Panc1 (cell line): ENCODE measurements around the gene UBR3. TPM values are rescaled to one million over a fixed set of nuclear protein-coding genes. Genes with fewer than 3 reads are reported as not detected.

ENCODE experiments used
- ATAC-seq: fragments of 200-7000 bp; cut with Tn5 transposase; 2 replicates; pipeline ENCODE4 v1.9.1; 2020; ENCODE audit warnings: mild to moderate bottlenecking, moderate library complexity
- BruUV-seq: library from RNA; stranded (reverse); fragments of 400-500 nt; replicated peaks from 2 replicates; lab custom pipeline; 2021; lab: Mats Ljungman, UMichigan
- CTCF ChIA-PET: fragments of 300-600 bp; sonication (Branson Sonifier 250); formaldehyde crosslinking; loops from one replicate; lab custom pipeline; 2022; ENCODE audit warnings: antibody characterized with exemption; lab: Charles Lee
- POLR2A ChIA-PET: fragments of 300-600 bp; sonication (Branson Sonifier 250); formaldehyde crosslinking; loops from one replicate; lab custom pipeline; 2022; ENCODE audit warnings: antibody characterized with exemption; lab: Charles Lee
- DNase-seq: peaks from one replicate; pipeline ENCODE4 v3.0.0-alpha.2; 2010; ENCODE audit warnings: low read depth, low spot score
- H3K27ac ChIP-seq: 2 replicates; pipeline ENCODE4 v1.5.1; 2011; ENCODE audit warnings: mild to moderate bottlenecking, low read length, inconsistent platforms
- H3K27me3 ChIP-seq: fragments of 200-500 bp; sonication (Bioruptor generic); 2 replicates; pipeline ENCODE4 v1.6.0; 2014; ENCODE audit warnings: low read length, inconsistent platforms; ENCODE audit not compliant: control insufficient read depth, insufficient read depth
- H3K36me3 ChIP-seq: fragments of 200-500 bp; sonication (Bioruptor generic); 2 replicates; pipeline ENCODE4 v1.5.1; 2014; ENCODE audit warnings: inconsistent platforms, mild to moderate bottlenecking, low read length, moderate library complexity; ENCODE audit not compliant: control insufficient read depth, insufficient read depth
- H3K4me1 ChIP-seq: 2 replicates; pipeline ENCODE4 v1.5.1; 2011; ENCODE audit warnings: inconsistent platforms, mild to moderate bottlenecking, low read length, moderate library complexity; ENCODE audit not compliant: control insufficient read depth, insufficient read depth
- H3K4me3 ChIP-seq, 2 experiments: 2 replicates each; pipeline ENCODE4 v1.5.1; 2011 to 2012; ENCODE audit warnings: low read depth in 2 of 2, low read length in 2 of 2, mild to moderate bottlenecking in 2 of 2, inconsistent platforms in 1 of 2, moderate library complexity in 1 of 2
- H3K9me3 ChIP-seq: fragments of 200-500 bp; sonication (Bioruptor generic); 2 replicates; pipeline ENCODE4 v1.5.1; 2014; ENCODE audit warnings: low read depth, mild to moderate bottlenecking, inconsistent platforms, low read length, moderate library complexity; ENCODE audit not compliant: control insufficient read depth, insufficient read depth
- POLR2AphosphoS5 ChIP-seq: IDR thresholded peaks from 2 replicates; pipeline ENCODE4 v1.6.1; 2012; ENCODE audit warnings: mild to moderate bottlenecking, low read depth, low read length, moderate library complexity
- REST ChIP-seq, 2 experiments: IDR thresholded peaks; 2 replicates each; pipeline ENCODE4 v1.6.1; 2011 to 2012; ENCODE audit warnings: low read depth in 2 of 2, control low read depth in 1 of 2, low read length in 1 of 2, mild to moderate bottlenecking in 1 of 2, moderate library complexity in 1 of 2; ENCODE audit not compliant: insufficient read depth in 1 of 2
- SIN3A ChIP-seq: IDR thresholded peaks from 2 replicates; pipeline ENCODE4 v1.6.1; 2012; ENCODE audit warnings: low read depth, mild to moderate bottlenecking, low read length, moderate library complexity, borderline replicate concordance; ENCODE audit not compliant: insufficient read depth
- TCF7L2 ChIP-seq: IDR thresholded peaks from 2 replicates; pipeline ENCODE4 v1.6.1; 2011; ENCODE audit warnings: mild to moderate bottlenecking, low read depth, low read length, inconsistent platforms
- in situ Hi-C: cut with HindIII; loops from 2 replicates; pipeline ENCODE4 v1.10.0; 2016; ENCODE audit warnings: low sequenced_read_pairs, low pct_unique_long_range_greater_than_20kb
- intact Hi-C: fragments of 100-400 bp; cut with micrococcal nuclease; formaldehyde crosslinking; loops from one replicate; pipeline ENCODE4 v1.10.0; 2022; ENCODE audit not compliant: unreplicated experiment
- total RNA-seq: library from RNA; stranded (reverse); gene quantifications from one replicate; pipeline ENCODE4 v1.2.1, GENCODE V29; 2021; ENCODE audit not compliant: unreplicated experiment
- TF ChIP-seq, protein P1 (sequence below): fragments of 450-650 bp; IDR thresholded peaks from 2 replicates; pipeline ENCODE4 v1.5.1; 2017; ENCODE audit warnings: mild to moderate bottlenecking

UBR3 gene
- total RNA-seq, 1 experiment from 2014 or later = 27.9 TPM

GRCh38 chr2:169823996-169824372 is 3.3 kb upstream of the UBR3 start:
- peaks cover 14% of the 10 kb centered on the region for H3K4me1 ChIP-seq
- H3K27me3 ChIP-seq = no peaks in the 10 kb centered on the region
- H3K36me3 ChIP-seq = no peaks in the 10 kb centered on the region
- ATAC-seq (no peak), DNase-seq (no peak)
- TF ChIP-seq POLR2AphosphoS5 = no peak
- no peak for TF ChIP-seq SIN3A
- TF ChIP-seq REST (IDR thresholded peaks at IDR 0.05; ENCODE audit: insufficient read depth in 1 of 2, low read depth in 2 of 2, low read length in 1 of 2) = no peak
- TF ChIP-seq TCF7L2 = no peak
- TF ChIP-seq, protein P1, sequence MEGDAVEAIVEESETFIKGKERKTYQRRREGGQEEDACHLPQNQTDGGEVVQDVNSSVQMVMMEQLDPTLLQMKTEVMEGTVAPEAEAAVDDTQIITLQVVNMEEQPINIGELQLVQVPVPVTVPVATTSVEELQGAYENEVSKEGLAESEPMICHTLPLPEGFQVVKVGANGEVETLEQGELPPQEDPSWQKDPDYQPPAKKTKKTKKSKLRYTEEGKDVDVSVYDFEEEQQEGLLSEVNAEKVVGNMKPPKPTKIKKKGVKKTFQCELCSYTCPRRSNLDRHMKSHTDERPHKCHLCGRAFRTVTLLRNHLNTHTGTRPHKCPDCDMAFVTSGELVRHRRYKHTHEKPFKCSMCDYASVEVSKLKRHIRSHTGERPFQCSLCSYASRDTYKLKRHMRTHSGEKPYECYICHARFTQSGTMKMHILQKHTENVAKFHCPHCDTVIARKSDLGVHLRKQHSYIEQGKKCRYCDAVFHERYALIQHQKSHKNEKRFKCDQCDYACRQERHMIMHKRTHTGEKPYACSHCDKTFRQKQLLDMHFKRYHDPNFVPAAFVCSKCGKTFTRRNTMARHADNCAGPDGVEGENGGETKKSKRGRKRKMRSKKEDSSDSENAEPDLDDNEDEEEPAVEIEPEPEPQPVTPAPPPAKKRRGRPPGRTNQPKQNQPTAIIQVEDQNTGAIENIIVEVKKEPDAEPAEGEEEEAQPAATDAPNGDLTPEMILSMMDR = no peak
- POLR2A ChIA-PET = interaction anchor here (0.6 kb wide), 1 partner anchor 49 kb away, joined by 7 read pairs; no protein-coding TSS in a partner anchor
- intact Hi-C loops (no loop called here), in situ Hi-C loops (no loop called here)
- H3K4me3 ChIP-seq = peak overlapping the region; percentile 75 to 93
- H3K27ac ChIP-seq = peak overlapping the region; percentile 93
- BruUV-seq = TSS peak; percentile 67
- H3K9me3 ChIP-seq = no peaks in the 10 kb centered on the region
- CTCF ChIA-PET = interaction anchor here (0.6 to 2.0 kb wide), 3 partner anchors 53 to 398 kb away, joined by 4 to 6 read pairs (median 4); no protein-coding TSS in a partner anchor

GRCh38 chr2:169824373-169825333 is 2.6 kb upstream of the UBR3 start, which contains the start of gene METTL5:
TSS of gene METTL5 (minus strand) at chr2:169824905. CDS start at chr2:169824597, 308 bp downstream.
- TF ChIP-seq POLR2AphosphoS5 = peak; percentile 82
- peak in 1 of 2 experiments; percentile 51; a peak in 1 of 4 replicates for TF ChIP-seq REST (IDR thresholded peaks at IDR 0.05; ENCODE audit: insufficient read depth in 1 of 2, low read depth in 2 of 2, low read length in 1 of 2)
- peak; percentile 92; the same call in 1 of the 2 replicates for TF ChIP-seq SIN3A
- TF ChIP-seq, protein P1 = peak; percentile 100
- TF ChIP-seq TCF7L2 = peak; percentile 35; the same call in 1 of the 2 replicates
- DNase-seq (peak; percentile 50), ATAC-seq (peak; percentile 84)
- ChIA-PET CTCF (interaction anchor here (0.6 to 2.0 kb wide), 3 partner anchors 53 to 128 kb away, joined by 4 to 6 read pairs (median 6); no protein-coding TSS in a partner anchor), POLR2A (interaction anchor here (0.6 kb wide), 1 partner anchor 49 kb away, joined by 3 read pairs; no protein-coding TSS in a partner anchor)
- no peaks in the 10 kb centered on the region for H3K27me3 ChIP-seq
- no peaks in the 10 kb centered on the region for H3K9me3 ChIP-seq
- peaks cover 15% of the 10 kb centered on the region for H3K4me1 ChIP-seq
- H3K27ac ChIP-seq = peak within 1 kb of the TSS; percentile 93
- in situ Hi-C loops (no loop called here), intact Hi-C loops (loop anchor here (5.0 kb wide), 2 partner anchors 53 to 103 kb away; no protein-coding TSS in a partner anchor)
- peak within 1 kb of the TSS; percentile 75 to 93 for H3K4me3 ChIP-seq
- H3K36me3 ChIP-seq = no peaks in the 10 kb centered on the region
- BruUV-seq = no TSS peak
